Measurements from ENCODE around the gene ELAVL3.

DNA sequence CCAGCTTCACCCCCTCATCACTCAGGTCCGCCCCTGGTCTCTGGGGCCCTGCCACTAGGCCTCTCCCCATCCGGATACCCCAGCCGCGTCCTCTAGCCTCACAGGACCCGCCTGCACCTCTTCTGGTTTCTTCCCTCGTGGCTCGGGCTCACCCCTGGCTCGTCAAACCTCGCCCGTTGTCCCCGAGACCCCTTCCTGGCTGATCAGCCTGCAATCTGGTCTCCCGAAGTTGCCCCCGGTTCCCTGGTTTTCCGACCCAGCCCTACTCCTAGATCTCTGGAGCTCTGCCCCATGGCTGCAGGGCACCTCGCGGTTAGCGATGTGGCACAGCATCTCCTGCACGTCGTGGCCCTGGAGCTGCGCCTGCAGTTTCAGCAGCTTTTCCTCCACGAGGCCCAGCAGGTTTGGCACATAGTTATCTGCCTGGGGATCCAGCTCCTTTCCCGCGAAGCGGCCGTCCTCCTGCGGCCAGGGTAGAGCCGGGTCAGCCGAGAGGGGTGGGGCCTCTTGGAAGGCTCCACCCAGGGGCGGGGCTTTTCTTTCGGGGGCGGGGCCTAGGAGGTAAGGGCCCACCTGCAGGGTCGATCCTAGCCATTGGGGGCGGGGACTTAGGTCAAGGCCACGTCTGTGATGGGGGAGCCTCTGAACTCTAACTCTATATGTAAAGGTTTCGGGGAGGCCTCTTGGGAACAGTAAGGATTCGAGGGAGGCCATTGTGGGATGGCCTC, 59.3 kb downstream of the ELAVL3 start:
- TF ChIP-seq, protein P1, sequence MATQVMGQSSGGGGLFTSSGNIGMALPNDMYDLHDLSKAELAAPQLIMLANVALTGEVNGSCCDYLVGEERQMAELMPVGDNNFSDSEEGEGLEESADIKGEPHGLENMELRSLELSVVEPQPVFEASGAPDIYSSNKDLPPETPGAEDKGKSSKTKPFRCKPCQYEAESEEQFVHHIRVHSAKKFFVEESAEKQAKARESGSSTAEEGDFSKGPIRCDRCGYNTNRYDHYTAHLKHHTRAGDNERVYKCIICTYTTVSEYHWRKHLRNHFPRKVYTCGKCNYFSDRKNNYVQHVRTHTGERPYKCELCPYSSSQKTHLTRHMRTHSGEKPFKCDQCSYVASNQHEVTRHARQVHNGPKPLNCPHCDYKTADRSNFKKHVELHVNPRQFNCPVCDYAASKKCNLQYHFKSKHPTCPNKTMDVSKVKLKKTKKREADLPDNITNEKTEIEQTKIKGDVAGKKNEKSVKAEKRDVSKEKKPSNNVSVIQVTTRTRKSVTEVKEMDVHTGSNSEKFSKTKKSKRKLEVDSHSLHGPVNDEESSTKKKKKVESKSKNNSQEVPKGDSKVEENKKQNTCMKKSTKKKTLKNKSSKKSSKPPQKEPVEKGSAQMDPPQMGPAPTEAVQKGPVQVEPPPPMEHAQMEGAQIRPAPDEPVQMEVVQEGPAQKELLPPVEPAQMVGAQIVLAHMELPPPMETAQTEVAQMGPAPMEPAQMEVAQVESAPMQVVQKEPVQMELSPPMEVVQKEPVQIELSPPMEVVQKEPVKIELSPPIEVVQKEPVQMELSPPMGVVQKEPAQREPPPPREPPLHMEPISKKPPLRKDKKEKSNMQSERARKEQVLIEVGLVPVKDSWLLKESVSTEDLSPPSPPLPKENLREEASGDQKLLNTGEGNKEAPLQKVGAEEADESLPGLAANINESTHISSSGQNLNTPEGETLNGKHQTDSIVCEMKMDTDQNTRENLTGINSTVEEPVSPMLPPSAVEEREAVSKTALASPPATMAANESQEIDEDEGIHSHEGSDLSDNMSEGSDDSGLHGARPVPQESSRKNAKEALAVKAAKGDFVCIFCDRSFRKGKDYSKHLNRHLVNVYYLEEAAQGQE (IDR thresholded peaks at IDR 0.05; ENCODE audit: insufficient read depth in 1 of 2, low read depth in 2 of 2, low read length in 2 of 2) = no peak
- TF ChIP-seq POLR2AphosphoS5 (IDR thresholded peaks at IDR 0.05; ENCODE audit: low read depth, low read length) (no peak), SIN3A (IDR thresholded peaks at IDR 0.05; ENCODE audit: borderline replicate concordance, insufficient read depth, low read length) (no peak), TAF1 (IDR thresholded peaks at IDR 0.05; ENCODE audit: borderline replicate concordance, insufficient read depth, low read length) (no peak)
